Stimulated activated CD8-positive, alpha-beta memory T cell treated with anti-CD3 and anti-CD28 coated beads, Interleukin-7, amount 100 ng/mL, for 4 hours (primary cell): ENCODE results near the gene BPIFB2.
A peak's percentile ranks its signal among the peaks of the same experiment; 100 is the strongest.

Experiments used
- DNase-seq, 2 donors: peaks; one replicate each; pipeline ENCODE4 v3.0.0-alpha.2; 2020; ENCODE audit warnings: low read depth in 2 of 2

BPIFB2 gene

GRCh38 chr20:32984196-32984595 lies 23.3 kb upstream of the BPIFB2 start:
- no peak for DNase-seq

GRCh38 chr20:32984631-32985354 lies 22.7 kb upstream of the BPIFB2 start:
- DNase-seq: no peak

- no peak for DNase-seq
Measured at GRCh38 chr20:32985596-32985995, 21.9 kb upstream of the BPIFB2 start.

GRCh38 chr20:32986331-32986966 lies 21.1 kb upstream of the BPIFB2 start:
- no peak for DNase-seq

GRCh38 chr20:32987044-32987825 lies 20.3 kb upstream of the BPIFB2 start:
- DNase-seq: no peak

- no peak for DNase-seq
Measured at GRCh38 chr20:32988008-32988407, 19.5 kb upstream of the BPIFB2 start.

- no peak for DNase-seq
Measured at GRCh38 chr20:32989507-32990283, 17.8 kb upstream of the BPIFB2 start.

- no peak for DNase-seq
Measured at GRCh38 chr20:32990426-32990825, 17.1 kb upstream of the BPIFB2 start.

GRCh38 chr20:32991383-32991782 lies 16.1 kb upstream of the BPIFB2 start:
- DNase-seq: no peak

GRCh38 chr20:32991792-32992641 lies 15.5 kb upstream of the BPIFB2 start:
- DNase-seq: no peak

- peak in 1 of 2 donors; percentile 36 for DNase-seq
Measured at GRCh38 chr20:32993496-32994050, 13.9 kb upstream of the BPIFB2 start.

GRCh38 chr20:32995802-32996201 lies 11.7 kb upstream of the BPIFB2 start:
- no peak for DNase-seq

- DNase-seq: no peak
Measured at GRCh38 chr20:32997431-32997830, 10.1 kb upstream of the BPIFB2 start.

- DNase-seq: no peak
Measured at GRCh38 chr20:32999603-33000250, 7.8 kb upstream of the BPIFB2 start.

- DNase-seq: no peak
Measured at GRCh38 chr20:33000802-33001466, 6.6 kb upstream of the BPIFB2 start.

GRCh38 chr20:33002087-33002808 lies 5.3 kb upstream of the BPIFB2 start:
- no peak for DNase-seq

- no peak for DNase-seq
Measured at GRCh38 chr20:33004141-33004751, 3.3 kb upstream of the BPIFB2 start, which contains the start of gene SUN5. SUN5 (minus strand) TSS chr20:33004433; CDS start chr20:33004340, 93 bp downstream.

- peak in 1 of 2 donors; percentile 6 for DNase-seq
Measured at GRCh38 chr20:33005132-33005566, 2.4 kb upstream of the BPIFB2 start.
